GM19463 (cell line): ENCODE results near the gene KLF7.

Experiments
- ATAC-seq: cut with Tn5 transposase; IDR thresholded peaks from one replicate; pipeline ENCODE4 v1.9.1; 2021; ENCODE audit warnings: mild to moderate bottlenecking, moderate library complexity; ENCODE audit not compliant: unreplicated experiment

The KLF7 gene

DNA sequence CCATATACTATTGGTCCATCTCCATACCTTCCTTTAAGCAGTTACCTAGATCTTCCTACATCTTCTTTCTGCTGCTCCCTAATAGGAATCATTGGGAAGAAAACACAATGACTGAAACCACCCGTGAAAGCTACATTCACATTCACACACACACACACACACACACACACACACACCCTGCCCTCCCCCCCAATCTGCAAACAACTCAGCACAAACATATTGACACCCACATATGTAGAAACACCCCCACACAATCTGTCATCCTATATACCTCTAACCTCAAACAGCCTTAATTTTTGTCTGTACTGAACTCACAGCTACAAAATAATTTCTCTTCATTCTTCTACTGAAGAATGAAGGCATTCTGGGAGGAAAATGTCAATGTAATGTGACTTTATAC is 63.8 kb downstream of the KLF7 start:
- no peak for ATAC-seq

DNA sequence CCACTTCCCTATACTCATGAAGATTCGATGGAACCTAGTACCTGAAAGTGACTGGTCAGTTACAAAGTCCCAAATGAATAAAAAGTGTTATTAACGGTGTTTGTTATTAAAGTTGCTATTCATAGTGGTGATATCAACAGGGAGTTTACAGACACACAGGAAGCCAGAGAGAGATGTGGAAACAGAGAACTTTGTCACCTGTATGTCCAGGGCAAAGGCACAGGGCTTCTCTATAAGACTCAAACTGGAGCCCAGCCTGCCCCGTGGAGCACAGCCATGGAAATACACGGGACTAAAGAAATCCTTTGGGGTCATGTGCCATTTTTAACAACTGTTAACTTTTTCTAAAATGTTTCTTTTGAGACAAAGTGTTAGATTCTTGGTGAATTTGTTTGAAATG is 68.5 kb downstream of the KLF7 start:
- ATAC-seq, result no peak

DNA sequence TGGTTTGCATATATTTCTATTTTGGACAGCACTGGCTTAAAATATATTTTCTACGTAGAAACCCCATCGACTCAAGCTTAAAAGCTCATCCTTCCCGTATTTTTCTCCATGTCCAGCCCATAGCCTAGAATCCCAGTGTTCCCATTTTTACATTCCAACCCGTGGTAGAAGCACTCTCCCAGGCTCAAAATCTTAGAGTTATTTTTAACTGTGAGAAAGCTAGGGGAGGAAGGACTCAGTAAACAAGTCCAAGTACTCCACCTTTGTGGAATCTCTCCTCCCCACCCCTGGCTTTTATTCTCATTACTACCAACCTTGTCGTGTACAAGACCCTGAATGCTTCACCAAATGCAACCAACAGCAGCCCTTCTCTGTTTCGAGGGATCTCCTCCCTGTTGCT is 69.8 kb downstream of the KLF7 start:
- ATAC-seq, result no peak

DNA sequence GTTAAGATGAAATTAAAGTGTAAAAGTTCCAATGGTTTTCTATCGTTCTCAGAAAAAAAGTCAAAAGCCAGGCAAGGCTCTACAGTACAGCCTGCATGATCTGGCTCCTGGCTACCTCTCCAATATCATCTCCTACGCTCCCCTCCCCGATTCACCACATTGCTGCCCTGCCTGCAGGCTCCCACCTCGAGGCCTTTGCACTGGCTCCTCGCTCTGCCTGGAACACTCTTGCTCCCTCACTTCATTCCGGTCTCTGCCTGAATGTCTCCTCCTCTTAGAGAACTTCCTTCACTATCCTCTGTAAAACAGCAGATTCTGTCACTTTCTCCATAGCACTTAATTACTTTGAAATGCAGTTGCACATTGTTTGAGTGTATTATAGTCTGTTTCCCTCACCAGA is 72.5 kb downstream of the KLF7 start:
- no peak for ATAC-seq

DNA sequence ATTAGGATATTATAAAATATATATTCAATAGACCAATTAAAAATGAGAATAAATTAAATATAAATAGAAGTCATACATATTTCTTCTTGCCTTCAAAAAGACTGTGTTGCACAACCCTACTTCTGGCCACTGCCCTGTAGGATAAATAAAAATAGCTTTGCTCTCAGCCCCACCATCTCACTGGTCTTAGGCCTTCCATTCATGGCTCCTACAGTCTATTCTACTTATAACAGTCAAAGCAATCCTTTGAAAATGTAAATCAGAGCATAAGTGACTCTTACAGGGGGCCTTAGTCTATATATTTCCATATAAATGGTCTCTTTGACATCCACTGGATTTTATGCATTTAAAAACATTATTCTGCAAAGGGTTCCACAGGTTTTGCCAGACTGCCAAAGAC is 72.9 kb downstream of the KLF7 start:
- ATAC-seq, result no peak

DNA sequence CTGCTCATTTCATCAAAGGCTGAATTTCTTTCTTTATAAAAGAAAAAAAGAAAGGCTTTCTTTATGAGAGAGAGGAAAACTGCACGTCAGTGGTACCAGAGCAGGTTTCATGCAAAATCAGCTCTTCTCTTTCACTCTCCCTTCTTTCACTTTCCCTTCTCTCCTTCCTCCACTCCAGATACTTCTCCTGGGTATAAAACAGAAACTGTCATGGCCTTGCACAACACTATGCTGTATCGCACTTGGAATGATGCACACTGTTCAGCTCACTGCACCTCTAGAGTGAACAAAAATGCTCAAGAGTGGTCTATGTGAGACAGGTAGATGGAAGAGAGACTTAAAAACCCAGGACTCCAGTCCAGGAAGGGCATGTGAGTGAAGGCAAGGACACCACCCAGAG is 73.8 kb downstream of the KLF7 start:
- ATAC-seq, result no peak

DNA sequence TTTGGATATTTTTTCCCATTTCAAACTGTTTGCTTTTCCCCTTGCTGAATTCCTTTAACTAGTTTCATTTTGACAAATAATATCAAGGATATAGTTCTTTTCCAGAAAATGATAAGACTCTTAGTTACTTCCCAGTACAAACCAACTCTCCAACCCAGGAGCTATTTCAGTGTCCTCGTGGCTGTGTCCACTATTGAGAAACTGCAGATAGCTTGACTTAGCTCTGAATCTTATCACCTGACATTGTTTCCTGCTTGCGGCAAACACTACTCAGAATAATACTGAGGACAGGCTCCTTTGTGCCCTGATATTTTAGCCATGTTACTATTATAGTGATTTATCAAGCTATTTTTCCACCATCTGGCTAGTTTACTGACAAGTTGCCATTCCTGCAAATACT is 74.6 kb downstream of the KLF7 start:
- no peak for ATAC-seq

DNA sequence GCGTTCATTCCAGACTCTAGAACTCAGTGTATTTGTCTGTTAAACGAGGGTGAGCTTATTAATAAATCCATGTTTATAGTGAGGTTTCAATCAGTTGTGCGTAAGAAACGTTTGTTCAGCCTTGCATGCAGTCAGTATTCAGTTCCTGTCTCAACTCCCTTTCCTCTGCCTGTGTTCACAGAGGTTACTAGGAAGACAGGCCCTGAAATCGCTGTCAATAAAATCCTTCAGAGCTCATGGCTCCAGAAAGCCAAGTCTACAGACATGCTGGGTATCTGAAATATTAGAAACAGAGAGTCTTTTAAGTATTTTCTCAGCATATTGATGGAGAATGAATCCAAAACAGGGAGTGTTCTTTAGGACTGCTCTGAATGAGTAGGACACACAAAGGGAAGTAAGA is 75.4 kb downstream of the KLF7 start:
- ATAC-seq, result no peak

DNA sequence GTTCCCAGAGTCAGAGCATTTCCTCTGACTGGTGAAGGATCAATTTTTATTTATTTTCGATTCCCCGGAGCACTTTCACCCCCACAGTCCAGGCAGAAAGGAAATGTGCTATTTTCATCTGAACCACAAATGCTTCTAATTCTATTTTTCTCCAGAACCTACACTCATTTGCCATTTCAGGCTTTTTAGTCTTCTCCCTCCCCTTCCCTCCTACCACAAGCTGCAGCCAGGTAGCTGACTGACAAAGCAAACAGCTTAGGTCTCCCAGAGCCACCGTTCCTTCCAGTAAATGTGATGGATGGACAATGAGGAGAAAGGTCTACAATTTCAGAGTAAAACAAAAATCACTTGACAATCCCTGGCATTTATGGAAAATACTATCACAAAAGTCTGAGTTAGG is 76.9 kb downstream of the KLF7 start:
- no peak for ATAC-seq

DNA sequence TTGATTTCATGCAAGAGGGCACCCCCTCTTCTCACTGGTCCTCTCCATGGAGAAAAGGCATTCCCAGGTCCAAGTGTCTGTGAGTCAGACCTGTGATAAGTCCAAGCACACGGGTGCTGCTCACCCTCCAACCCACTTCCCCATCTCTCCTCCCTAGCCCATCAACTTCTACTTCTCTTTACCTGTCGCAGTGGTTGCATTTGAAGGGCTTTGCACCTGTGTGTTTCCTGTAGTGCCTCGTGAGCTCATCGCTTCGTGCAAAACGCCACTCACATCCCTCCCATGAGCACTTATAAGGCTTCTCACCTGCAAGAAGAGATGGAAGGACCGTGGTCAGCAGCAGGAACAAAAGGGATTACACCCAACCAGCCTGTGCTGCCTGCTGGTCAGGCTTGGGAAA is 77.5 kb downstream of the KLF7 start:
- no peak for ATAC-seq

DNA sequence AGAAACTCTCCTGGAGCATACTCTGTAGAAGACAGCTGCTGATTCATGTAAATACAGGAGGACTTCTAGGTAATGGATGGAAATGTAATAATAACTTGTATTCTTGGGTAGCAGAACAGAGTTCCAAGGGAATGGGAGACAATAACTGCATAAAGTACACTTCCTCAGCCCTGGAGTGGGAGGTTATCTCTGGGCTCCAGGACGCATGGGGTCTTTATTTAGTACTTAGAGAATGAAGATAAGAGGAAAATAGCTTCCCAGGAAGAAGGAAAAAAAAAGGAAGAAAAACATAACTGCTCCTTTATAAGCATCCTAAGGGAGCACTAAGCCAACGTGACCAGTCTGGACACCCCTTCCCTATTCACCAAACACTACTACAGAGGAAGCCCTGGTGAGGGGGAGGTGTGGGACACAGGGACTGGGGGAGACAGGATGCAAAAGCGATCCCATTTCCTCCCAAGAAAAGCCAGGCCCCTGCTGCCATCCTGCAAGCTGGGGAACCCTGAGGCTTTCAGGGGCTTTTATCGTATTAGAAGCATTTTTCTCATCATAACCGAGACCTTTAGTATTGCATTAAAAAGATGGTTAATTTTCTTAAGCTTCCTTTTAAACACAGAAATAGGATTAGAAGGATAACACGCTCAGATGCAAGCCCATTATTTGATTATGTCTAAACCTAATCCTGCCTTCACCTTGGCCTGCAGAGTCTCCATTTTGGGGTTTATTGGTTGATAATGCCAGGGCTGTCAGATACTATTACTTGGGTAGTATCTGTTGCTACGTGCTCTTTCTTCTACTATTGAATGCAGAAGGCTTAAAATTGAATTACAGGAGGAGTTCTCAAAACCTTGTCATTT is 78.5 kb downstream of the KLF7 start:
- no peak for ATAC-seq

DNA sequence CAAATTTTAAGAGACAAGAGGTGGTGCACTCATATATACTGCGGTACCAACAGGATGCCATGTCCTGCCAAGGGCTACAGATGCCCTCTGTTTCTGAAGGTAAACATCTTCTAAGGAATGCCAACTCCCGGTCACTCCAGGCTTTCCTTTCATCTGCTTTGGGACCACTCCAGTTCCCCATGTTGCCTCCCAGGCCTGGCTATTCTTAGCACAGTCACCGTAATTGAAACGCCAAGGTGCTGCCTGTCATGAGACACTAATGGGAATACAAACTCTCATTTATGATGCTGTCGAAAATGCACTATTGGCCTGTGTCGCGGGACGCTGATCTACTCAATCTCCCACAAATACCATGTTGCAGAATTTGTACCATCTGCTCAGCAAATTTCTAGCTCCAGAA is 79.6 kb downstream of the KLF7 start:
- no peak for ATAC-seq

DNA sequence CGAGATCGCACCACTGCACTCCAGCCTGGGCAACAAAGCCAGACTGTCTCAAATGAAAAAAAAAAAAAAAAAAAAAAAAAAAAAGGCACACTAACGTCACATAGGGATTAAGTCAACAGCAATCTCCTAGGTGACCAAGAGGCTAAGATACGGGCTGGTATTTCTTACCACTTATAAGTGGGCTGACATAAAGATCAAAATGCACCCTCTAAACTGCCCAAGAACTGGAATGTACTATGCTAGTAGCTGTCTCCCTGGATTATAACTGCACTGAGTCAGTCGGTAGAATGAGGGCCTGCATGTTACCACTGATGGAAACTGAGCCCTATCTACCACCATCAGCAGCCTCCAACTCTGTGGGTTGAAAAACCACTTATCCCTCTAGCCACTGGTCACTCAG is 80.6 kb downstream of the KLF7 start:
- no peak for ATAC-seq

DNA sequence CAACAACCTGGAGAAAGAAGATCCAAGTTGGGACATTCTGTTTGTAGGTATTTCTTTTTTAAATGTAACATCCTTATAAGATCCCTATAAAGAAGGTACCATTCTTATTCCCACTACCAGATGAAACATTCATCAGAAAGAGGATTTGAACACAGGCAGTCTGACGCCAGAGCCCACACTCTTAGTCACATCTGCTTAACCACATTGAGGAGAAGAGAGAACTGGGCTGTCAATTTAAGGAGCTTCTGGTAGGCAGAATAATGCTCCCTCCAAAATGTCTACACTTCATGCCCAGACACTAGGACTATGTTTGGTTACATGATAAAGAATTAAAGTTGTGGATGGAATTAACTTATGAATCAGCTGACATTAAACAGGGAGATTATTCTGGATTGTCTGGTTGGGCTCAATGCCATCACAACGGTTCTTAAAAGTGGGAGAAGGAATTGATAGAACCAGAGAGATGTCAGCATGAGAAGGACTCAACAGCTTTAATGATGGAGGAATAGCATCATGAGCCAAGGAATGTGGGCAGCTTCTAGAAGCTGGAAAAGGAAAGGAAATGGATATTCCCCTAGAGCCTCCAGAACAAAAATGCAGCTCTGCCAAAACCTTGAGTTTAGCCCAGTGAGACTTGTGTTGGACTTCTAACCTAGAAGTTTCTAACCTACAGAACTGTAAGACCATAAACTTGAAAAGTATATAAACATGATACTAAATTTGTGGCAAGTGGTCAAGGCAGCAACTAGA is 82.2 kb downstream of the KLF7 start:
- no peak for ATAC-seq

DNA sequence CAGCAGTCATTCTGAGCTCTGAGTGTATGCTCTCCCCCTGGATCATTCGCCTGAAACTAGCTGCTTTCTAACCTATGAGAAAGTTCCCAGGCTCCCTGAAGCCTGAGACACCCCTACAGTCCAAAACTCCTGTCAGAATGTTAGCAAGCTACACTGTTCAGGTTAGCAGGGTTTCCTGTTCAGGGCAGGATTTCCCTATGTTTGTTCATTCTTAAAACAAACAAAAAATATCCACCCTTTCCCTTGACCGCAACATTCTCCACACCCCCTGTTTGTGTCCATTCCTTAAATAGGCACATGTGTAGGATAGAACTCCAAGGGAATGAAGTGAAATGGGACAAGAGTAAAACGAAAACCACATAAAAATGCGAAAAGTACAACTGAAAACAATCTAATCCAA is 83.1 kb downstream of the KLF7 start:
- ATAC-seq, result no peak

DNA sequence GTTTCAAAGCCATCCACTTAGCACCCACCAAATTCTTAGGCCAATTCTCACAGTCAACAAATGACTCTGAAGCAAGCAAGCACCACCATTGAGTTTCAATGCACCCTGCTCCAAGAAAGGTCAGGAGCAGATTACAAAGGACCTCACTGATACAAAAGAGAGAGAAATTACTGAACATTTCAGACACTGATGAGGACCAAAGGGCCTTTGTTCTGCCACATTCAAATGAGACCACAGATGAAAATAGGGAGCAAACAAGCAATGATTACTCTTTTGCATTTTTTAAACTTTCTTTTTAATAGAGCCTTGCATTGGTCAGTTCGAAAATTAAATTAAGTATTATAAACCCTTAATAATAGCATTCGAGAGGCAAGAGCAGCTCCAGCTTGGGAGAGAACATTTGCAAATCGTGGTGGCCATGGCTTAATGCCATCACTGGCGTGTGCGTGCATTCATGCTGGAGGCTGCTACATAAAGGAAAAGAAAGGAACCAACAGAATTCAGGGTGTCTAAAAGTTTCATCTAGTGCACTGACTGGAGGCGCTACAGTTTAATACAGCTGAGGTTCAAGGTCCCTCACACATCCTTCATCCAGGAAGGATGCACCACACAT is 87.5 kb downstream of the KLF7 start:
- no peak for ATAC-seq

DNA sequence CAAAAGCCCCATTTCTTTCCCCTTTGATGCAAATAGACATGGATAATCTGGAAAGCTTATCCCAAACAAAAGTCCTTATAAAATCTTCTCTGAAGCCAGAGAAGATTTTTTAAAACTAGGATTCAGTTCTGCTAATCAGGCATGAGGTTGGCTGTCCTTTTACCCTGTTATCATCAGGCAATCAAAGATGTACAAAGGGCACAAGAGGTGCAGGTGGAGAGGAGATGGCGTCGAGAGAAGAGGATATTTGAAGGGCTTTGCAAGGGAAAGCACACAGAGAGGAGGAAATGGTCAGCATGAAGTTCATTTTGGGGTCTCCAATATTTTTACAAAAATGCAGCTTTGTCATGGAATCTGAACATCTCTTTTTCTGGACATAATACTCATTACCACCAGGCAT is 88.5 kb downstream of the KLF7 start:
- ATAC-seq, result no peak

DNA sequence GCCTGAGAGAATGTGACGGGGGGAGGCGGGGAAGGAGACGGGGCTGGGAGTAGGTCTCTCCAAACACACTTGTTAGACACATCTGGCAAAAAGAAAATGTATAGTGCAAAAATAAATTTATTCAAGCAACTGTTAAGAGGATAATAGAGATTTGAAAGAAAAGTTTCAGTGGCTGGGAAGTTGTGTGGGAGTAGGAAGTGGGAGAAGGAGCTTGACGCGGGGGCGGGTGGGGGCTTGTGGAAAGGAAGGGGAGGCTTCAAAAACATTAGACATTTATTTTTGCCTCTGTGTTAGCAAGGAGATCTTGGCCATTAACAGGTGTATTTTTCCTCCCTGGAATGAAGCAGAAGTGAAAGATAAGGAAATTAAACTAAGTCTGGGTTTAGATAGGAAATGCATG is 90.3 kb downstream of the KLF7 start:
- ATAC-seq, result no peak

DNA sequence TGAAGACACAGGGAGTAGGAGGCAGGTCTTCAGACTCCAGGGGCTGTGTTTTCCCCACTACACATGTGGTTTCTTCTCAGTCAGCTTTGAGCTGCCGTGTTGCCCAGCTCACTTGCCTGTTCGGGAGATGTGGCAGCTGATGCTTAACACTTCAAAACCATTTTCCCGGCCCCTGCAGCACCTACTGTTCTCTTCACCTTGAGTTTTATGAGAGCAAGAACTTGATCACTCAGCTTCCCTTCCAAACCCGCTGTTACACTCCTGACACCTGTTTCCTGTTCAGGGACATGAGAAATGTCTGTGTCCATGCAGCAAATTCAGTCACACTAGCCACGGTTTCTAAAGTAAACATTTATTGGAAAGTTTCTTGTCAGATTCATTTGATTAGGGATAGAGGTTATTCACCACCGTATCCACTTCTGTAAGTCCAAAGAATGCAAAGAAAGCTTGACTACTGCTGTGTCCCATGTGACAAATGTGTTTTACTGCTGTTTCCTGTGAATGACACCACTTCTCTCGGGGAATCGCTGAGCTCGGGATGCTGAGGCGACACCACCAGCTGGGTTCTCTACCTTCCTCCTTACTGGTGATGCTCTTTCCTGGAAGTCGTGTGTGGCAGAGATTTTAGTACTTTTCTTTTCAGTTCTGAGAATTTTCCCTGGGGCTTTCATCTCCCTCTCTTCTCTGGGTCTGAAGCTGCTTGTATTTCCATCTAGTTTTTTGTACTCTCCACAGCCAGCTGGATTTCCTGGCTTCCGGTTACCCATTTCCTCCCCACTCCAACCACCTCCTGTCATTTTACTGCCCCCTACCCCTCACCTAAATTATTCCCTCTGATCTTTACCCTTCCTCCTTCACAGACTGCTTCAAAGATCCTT is 91.7 kb downstream of the KLF7 start:
- no peak for ATAC-seq

DNA sequence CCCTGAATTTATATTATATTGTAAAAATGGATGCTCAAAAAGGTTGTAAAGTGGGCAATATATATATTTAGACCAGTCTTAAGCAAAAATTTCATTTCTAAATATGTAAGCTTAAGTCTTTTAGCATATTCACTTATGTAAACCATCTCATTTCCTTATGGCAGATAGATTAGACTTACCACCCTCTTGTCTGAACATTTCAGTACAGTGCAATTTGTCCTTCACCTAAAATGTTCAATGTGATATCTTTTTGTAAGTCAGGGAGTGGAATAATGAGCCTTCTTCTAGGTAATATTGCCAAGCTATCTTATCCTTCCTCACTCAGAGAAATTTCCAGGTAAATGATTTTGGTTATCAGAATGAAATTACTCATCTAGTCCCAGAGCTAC is 92.3 kb downstream of the KLF7 start:
- no peak for ATAC-seq

DNA sequence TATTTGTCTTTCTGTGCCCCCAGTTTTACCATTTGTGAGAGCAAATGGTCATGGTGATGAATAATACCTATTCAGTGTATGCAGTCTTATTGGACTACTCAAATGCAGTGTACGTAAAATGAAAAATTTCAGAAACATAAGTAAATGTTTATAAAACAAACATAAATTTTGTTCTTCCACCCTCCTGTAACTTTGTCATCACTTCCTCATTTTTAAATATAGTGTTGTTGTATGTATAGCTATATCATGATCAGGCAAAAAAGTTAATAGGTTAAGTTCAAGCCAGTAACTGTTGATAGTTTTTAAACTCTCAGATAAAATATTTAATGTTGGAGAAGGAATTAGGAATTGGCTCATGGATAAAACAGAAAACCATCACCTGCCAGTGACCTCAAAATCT is 93.2 kb downstream of the KLF7 start:
- ATAC-seq, result no peak
